Measurements from ENCODE around the gene WFIKKN1. TPM values are rescaled to one million over a fixed set of nuclear protein-coding genes. Genes with fewer than 3 reads are reported as not detected.

WFIKKN1 gene
- total and polyA plus RNA-seq, 2 experiments from 2014 or later = 3.5 to 6.8 TPM

DNA sequence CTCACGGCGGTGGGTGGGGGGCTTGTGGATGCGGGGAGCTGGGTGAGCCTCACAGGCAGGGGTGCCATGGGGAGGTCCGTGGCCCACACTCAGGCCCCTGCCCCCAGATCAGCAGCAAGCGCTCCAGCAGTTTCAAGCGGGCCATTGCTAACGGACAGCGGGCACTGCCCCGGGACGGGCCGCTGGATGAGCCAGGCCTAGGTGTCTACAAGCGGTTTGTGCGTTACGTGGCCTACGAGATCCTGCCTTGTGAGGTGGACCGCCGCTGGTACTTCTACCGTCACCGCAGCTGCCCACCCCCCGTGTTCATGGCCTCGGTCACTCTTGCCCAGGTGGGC lies 45.7 kb downstream of the WFIKKN1 start:
- no peaks in the 10 kb centered on the region; the same call in 2 of the 3 replicates for H3K9me3 Mint-ChIP-seq

More for the DNA sequence above, 45.7 kb downstream of the WFIKKN1 start:
- Histone ChIP-seq H3K36me3 (ENCODE audit: insufficient read depth) (no peaks in the 10 kb centered on the region), H2AFZ (no peak overlapping the region), H4K20me1 (replicated peaks; ENCODE audit: insufficient read depth) (peaks cover 8% of the 10 kb centered on the region), H3K27me3 (ENCODE audit: insufficient read depth) (no peaks in the 10 kb centered on the region), H3K4me2 (peak overlapping the region; percentile 74; the same call in 1 of the 2 replicates), H3K4me3 (no peak overlapping the region; the same call in 1 of the 2 replicates), H3K4me1 (ENCODE audit: insufficient read depth) (peaks cover 11% of the 10 kb centered on the region; the same call in 1 of the 2 replicates), H3F3A (replicated peaks; ENCODE audit: low read depth) (peaks cover 23% of the 10 kb centered on the region), H3K27ac (ENCODE audit: low read depth) (no peak overlapping the region), H3K9me2 (ENCODE audit: insufficient read depth) (no peaks in the 10 kb centered on the region), H3K79me2 (replicated peaks; ENCODE audit: insufficient read depth) (peaks cover 9% of the 10 kb centered on the region; the same call in 1 of the 2 replicates)
- Mint-ChIP-seq H3K4me3 (peak overlapping the region; percentile 36; the same call in 2 of the 3 replicates), H3K36me3 (ENCODE audit: low read depth) (peaks cover 13% of the 10 kb centered on the region), H3K27ac (no peak overlapping the region; the same call in 1 of the 2 replicates), H3K4me1 (peaks cover 23% of the 10 kb centered on the region), H3K27me3 (ENCODE audit: insufficient read depth, low read depth, poor library complexity) (peaks cover 15% of the 10 kb centered on the region)
- no peak for DNase-seq (ENCODE audit: low spot score)
- ATAC-seq = no peak
- TF ChIP-seq, protein P1, sequence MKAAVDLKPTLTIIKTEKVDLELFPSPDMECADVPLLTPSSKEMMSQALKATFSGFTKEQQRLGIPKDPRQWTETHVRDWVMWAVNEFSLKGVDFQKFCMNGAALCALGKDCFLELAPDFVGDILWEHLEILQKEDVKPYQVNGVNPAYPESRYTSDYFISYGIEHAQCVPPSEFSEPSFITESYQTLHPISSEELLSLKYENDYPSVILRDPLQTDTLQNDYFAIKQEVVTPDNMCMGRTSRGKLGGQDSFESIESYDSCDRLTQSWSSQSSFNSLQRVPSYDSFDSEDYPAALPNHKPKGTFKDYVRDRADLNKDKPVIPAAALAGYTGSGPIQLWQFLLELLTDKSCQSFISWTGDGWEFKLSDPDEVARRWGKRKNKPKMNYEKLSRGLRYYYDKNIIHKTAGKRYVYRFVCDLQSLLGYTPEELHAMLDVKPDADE (IDR thresholded peaks at IDR 0.05) = no peak
- no peak for TF ChIP-seq ZNF114 (CRISPR knock-in tag; IDR thresholded peaks at IDR 0.05)
- TF ChIP-seq, protein P2, sequence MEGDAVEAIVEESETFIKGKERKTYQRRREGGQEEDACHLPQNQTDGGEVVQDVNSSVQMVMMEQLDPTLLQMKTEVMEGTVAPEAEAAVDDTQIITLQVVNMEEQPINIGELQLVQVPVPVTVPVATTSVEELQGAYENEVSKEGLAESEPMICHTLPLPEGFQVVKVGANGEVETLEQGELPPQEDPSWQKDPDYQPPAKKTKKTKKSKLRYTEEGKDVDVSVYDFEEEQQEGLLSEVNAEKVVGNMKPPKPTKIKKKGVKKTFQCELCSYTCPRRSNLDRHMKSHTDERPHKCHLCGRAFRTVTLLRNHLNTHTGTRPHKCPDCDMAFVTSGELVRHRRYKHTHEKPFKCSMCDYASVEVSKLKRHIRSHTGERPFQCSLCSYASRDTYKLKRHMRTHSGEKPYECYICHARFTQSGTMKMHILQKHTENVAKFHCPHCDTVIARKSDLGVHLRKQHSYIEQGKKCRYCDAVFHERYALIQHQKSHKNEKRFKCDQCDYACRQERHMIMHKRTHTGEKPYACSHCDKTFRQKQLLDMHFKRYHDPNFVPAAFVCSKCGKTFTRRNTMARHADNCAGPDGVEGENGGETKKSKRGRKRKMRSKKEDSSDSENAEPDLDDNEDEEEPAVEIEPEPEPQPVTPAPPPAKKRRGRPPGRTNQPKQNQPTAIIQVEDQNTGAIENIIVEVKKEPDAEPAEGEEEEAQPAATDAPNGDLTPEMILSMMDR (conservative IDR thresholded peaks at IDR 0.05; ENCODE audit: low read depth in 2 of 2) = no peak
- TF ChIP-seq CREB1 (CRISPR knock-in tag; IDR thresholded peaks at IDR 0.05; ENCODE audit: low read depth) = no peak
- no peak for TF ChIP-seq EZH2phosphoT487 (IDR thresholded peaks at IDR 0.05; ENCODE audit: unreplicated experiment)
- no peak for TF ChIP-seq ZNF331 (CRISPR knock-in tag; IDR thresholded peaks at IDR 0.05; ENCODE audit: low read depth)
- TF ChIP-seq, protein P3, sequence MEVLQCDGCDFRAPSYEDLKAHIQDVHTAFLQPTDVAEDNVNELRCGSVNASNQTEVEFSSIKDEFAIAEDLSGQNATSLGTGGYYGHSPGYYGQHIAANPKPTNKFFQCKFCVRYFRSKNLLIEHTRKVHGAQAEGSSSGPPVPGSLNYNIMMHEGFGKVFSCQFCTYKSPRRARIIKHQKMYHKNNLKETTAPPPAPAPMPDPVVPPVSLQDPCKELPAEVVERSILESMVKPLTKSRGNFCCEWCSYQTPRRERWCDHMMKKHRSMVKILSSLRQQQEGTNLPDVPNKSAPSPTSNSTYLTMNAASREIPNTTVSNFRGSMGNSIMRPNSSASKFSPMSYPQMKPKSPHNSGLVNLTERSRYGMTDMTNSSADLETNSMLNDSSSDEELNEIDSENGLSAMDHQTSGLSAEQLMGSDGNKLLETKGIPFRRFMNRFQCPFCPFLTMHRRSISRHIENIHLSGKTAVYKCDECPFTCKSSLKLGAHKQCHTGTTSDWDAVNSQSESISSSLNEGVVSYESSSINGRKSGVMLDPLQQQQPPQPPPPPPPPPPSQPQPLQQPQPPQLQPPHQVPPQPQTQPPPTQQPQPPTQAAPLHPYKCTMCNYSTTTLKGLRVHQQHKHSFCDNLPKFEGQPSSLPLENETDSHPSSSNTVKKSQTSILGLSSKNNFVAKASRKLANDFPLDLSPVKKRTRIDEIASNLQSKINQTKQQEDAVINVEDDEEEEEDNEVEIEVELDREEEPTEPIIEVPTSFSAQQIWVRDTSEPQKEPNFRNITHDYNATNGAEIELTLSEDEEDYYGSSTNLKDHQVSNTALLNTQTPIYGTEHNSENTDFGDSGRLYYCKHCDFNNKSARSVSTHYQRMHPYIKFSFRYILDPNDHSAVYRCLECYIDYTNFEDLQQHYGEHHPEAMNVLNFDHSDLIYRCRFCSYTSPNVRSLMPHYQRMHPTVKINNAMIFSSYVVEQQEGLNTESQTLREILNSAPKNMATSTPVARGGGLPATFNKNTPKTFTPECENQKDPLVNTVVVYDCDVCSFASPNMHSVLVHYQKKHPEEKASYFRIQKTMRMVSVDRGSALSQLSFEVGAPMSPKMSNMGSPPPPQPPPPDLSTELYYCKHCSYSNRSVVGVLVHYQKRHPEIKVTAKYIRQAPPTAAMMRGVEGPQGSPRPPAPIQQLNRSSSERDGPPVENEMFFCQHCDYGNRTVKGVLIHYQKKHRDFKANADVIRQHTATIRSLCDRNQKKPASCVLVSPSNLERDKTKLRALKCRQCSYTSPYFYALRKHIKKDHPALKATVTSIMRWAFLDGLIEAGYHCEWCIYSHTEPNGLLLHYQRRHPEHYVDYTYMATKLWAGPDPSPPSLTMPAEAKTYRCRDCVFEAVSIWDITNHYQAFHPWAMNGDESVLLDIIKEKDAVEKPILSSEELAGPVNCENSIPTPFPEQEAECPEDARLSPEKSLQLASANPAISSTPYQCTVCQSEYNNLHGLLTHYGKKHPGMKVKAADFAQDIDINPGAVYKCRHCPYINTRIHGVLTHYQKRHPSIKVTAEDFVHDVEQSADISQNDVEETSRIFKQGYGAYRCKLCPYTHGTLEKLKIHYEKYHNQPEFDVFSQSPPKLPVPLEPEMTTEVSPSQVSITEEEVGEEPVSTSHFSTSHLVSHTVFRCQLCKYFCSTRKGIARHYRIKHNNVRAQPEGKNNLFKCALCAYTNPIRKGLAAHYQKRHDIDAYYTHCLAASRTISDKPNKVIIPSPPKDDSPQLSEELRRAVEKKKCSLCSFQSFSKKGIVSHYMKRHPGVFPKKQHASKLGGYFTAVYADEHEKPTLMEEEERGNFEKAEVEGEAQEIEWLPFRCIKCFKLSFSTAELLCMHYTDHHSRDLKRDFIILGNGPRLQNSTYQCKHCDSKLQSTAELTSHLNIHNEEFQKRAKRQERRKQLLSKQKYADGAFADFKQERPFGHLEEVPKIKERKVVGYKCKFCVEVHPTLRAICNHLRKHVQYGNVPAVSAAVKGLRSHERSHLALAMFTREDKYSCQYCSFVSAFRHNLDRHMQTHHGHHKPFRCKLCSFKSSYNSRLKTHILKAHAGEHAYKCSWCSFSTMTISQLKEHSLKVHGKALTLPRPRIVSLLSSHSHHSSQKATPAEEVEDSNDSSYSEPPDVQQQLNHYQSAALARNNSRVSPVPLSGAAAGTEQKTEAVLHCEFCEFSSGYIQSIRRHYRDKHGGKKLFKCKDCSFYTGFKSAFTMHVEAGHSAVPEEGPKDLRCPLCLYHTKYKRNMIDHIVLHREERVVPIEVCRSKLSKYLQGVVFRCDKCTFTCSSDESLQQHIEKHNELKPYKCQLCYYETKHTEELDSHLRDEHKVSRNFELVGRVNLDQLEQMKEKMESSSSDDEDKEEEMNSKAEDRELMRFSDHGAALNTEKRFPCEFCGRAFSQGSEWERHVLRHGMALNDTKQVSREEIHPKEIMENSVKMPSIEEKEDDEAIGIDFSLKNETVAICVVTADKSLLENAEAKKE (CRISPR knock-in tag; IDR thresholded peaks at IDR 0.05) = no peak
- no peak for TF ChIP-seq POLR2AphosphoS5 (IDR thresholded peaks at IDR 0.05; ENCODE audit: low read depth)
- no peak for TF ChIP-seq EZH2 (IDR thresholded peaks at IDR 0.05; ENCODE audit: low read depth, unreplicated experiment)
- no peak for TF ChIP-seq STAT1 (IDR thresholded peaks at IDR 0.05; ENCODE audit: unreplicated experiment)
- no peak for TF ChIP-seq JUNB (IDR thresholded peaks at IDR 0.05; ENCODE audit: unreplicated experiment)
- TF ChIP-seq, protein P4, sequence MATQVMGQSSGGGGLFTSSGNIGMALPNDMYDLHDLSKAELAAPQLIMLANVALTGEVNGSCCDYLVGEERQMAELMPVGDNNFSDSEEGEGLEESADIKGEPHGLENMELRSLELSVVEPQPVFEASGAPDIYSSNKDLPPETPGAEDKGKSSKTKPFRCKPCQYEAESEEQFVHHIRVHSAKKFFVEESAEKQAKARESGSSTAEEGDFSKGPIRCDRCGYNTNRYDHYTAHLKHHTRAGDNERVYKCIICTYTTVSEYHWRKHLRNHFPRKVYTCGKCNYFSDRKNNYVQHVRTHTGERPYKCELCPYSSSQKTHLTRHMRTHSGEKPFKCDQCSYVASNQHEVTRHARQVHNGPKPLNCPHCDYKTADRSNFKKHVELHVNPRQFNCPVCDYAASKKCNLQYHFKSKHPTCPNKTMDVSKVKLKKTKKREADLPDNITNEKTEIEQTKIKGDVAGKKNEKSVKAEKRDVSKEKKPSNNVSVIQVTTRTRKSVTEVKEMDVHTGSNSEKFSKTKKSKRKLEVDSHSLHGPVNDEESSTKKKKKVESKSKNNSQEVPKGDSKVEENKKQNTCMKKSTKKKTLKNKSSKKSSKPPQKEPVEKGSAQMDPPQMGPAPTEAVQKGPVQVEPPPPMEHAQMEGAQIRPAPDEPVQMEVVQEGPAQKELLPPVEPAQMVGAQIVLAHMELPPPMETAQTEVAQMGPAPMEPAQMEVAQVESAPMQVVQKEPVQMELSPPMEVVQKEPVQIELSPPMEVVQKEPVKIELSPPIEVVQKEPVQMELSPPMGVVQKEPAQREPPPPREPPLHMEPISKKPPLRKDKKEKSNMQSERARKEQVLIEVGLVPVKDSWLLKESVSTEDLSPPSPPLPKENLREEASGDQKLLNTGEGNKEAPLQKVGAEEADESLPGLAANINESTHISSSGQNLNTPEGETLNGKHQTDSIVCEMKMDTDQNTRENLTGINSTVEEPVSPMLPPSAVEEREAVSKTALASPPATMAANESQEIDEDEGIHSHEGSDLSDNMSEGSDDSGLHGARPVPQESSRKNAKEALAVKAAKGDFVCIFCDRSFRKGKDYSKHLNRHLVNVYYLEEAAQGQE (IDR thresholded peaks at IDR 0.05; ENCODE audit: unreplicated experiment) = no peak
- no peak for TF ChIP-seq NANOG (IDR thresholded peaks at IDR 0.05; ENCODE audit: borderline replicate concordance)

Data from GM23338 (cell line).